Activated naive CD4-positive, alpha-beta T cell treated with anti-CD3 and anti-CD28 coated beads, Interleukin-2, amount 50 U/mL, for 24 hours (primary cell): ENCODE data around the gene TUBA8.
A peak's percentile ranks its signal among the peaks of the same experiment; 100 is the strongest.
"Not testable (repeated sequence)": the region's sequence is repeated elsewhere in the genome, so short reads cannot be mapped to it uniquely, and the experiment has no call there.

Experiments
- H3K27ac Mint-ChIP-seq: one replicate; pipeline ENCODE4 v1.8.0; 2021; ENCODE audit warnings: mild to moderate bottlenecking, mixed read lengths
- H3K27me3 Mint-ChIP-seq: one replicate; pipeline ENCODE4 v1.8.0; 2021; ENCODE audit warnings: mixed read lengths
- H3K36me3 Mint-ChIP-seq: one replicate; pipeline ENCODE4 v1.8.0; 2021; ENCODE audit warnings: mixed read lengths
- H3K4me1 Mint-ChIP-seq: one replicate; pipeline ENCODE4 v1.8.0; 2021; ENCODE audit warnings: mixed read lengths
- H3K4me3 Mint-ChIP-seq: one replicate; pipeline ENCODE4 v1.8.0; 2021; ENCODE audit warnings: mild to moderate bottlenecking, mixed read lengths
- H3K9me3 Mint-ChIP-seq: one replicate; pipeline ENCODE4 v1.8.0; 2021; ENCODE audit warnings: mixed read lengths

TUBA8 gene

GRCh38 chr22:18090286-18090685 lies 20.3 kb upstream of the TUBA8 start:
- Mint-ChIP-seq H3K27me3 (no peaks in the 10 kb centered on the region), H3K27ac (no peak overlapping the region), H3K4me1 (peaks cover 11% of the 10 kb centered on the region), H3K4me3 (no peak overlapping the region), H3K9me3 (no peaks in the 10 kb centered on the region), H3K36me3 (peaks cover 14% of the 10 kb centered on the region)

GRCh38 chr22:18091478-18091877 lies 19.1 kb upstream of the TUBA8 start:
- Mint-ChIP-seq H3K4me1 (peaks cover 16% of the 10 kb centered on the region), H3K9me3 (no peaks in the 10 kb centered on the region), H3K27ac (peak overlapping the region; percentile 51), H3K36me3 (peaks cover 10% of the 10 kb centered on the region), H3K4me3 (no peak overlapping the region), H3K27me3 (no peaks in the 10 kb centered on the region)

- Mint-ChIP-seq H3K9me3 (no peaks in the 10 kb centered on the region), H3K27me3 (no peaks in the 10 kb centered on the region), H3K36me3 (peaks cover 12% of the 10 kb centered on the region), H3K4me3 (no peak overlapping the region), H3K4me1 (peaks cover 22% of the 10 kb centered on the region), H3K27ac (peak overlapping the region; percentile 51)
Measured at GRCh38 chr22:18091916-18092526, 18.6 kb upstream of the TUBA8 start.

GRCh38 chr22:18093661-18094060 lies 16.9 kb upstream of the TUBA8 start:
- no peak overlapping the region for H3K27ac Mint-ChIP-seq
- no peaks in the 10 kb centered on the region for H3K9me3 Mint-ChIP-seq
- H3K27me3 Mint-ChIP-seq: no peaks in the 10 kb centered on the region
- H3K36me3 Mint-ChIP-seq: peaks cover 13% of the 10 kb centered on the region
- no peak overlapping the region for H3K4me3 Mint-ChIP-seq
- H3K4me1 Mint-ChIP-seq: peaks cover 22% of the 10 kb centered on the region

GRCh38 chr22:18095101-18095805 lies 15.4 kb upstream of the TUBA8 start:
- Mint-ChIP-seq H3K27me3 (no peaks in the 10 kb centered on the region), H3K27ac (no peak overlapping the region), H3K4me3 (no peak overlapping the region), H3K9me3 (no peaks in the 10 kb centered on the region), H3K4me1 (peaks cover 18% of the 10 kb centered on the region), H3K36me3 (peaks cover 16% of the 10 kb centered on the region)

- Mint-ChIP-seq H3K36me3 (peaks cover 15% of the 10 kb centered on the region), H3K9me3 (no peaks in the 10 kb centered on the region), H3K27me3 (no peaks in the 10 kb centered on the region), H3K27ac (peak overlapping the region; percentile 5), H3K4me1 (peaks cover 14% of the 10 kb centered on the region), H3K4me3 (no peak overlapping the region)
Measured at GRCh38 chr22:18096823-18097222, 13.8 kb upstream of the TUBA8 start.

- H3K4me1 Mint-ChIP-seq: peaks cover 28% of the 10 kb centered on the region
- H3K4me3 Mint-ChIP-seq: no peak overlapping the region
- H3K36me3 Mint-ChIP-seq: peaks cover 28% of the 10 kb centered on the region
- no peaks in the 10 kb centered on the region for H3K27me3 Mint-ChIP-seq
- peaks cover 4% of the 10 kb centered on the region for H3K9me3 Mint-ChIP-seq
- H3K27ac Mint-ChIP-seq: no peak overlapping the region
Measured at GRCh38 chr22:18100781-18101180, 9.8 kb upstream of the TUBA8 start.

- H3K4me1 Mint-ChIP-seq: peaks cover 23% of the 10 kb centered on the region
- H3K27ac Mint-ChIP-seq: no peak overlapping the region
- peaks cover 6% of the 10 kb centered on the region for H3K9me3 Mint-ChIP-seq
- peaks cover 2% of the 10 kb centered on the region for H3K27me3 Mint-ChIP-seq
- H3K4me3 Mint-ChIP-seq: no peak overlapping the region
- H3K36me3 Mint-ChIP-seq: peaks cover 31% of the 10 kb centered on the region
Measured at GRCh38 chr22:18101536-18101935, 9.1 kb upstream of the TUBA8 start.

- Mint-ChIP-seq H3K36me3 (peaks cover 29% of the 10 kb centered on the region), H3K4me1 (peaks cover 17% of the 10 kb centered on the region), H3K27ac (peak overlapping the region; percentile 30), H3K9me3 (peaks cover 6% of the 10 kb centered on the region), H3K27me3 (peaks cover 5% of the 10 kb centered on the region), H3K4me3 (no peak overlapping the region)
Measured at GRCh38 chr22:18103527-18104269, 6.9 kb upstream of the TUBA8 start.

GRCh38 chr22:18104566-18104965 lies 6.0 kb upstream of the TUBA8 start:
- Mint-ChIP-seq H3K4me3 (no peak overlapping the region), H3K9me3 (peaks cover 6% of the 10 kb centered on the region), H3K36me3 (peaks cover 27% of the 10 kb centered on the region), H3K27me3 (peaks cover 9% of the 10 kb centered on the region), H3K4me1 (peaks cover 21% of the 10 kb centered on the region), H3K27ac (no peak overlapping the region)

- peaks cover 13% of the 10 kb centered on the region for H3K27me3 Mint-ChIP-seq
- H3K27ac Mint-ChIP-seq, H3K4me3 Mint-ChIP-seq, H3K9me3 Mint-ChIP-seq: not testable (repeated sequence)
- H3K36me3 Mint-ChIP-seq: peaks cover 25% of the 10 kb centered on the region
- H3K4me1 Mint-ChIP-seq: peaks cover 31% of the 10 kb centered on the region
Measured at GRCh38 chr22:18105981-18106380, 4.6 kb upstream of the TUBA8 start.

- H3K4me1 Mint-ChIP-seq: peaks cover 31% of the 10 kb centered on the region
- H3K4me3 Mint-ChIP-seq, H3K27ac Mint-ChIP-seq, H3K9me3 Mint-ChIP-seq: not testable (repeated sequence)
- peaks cover 24% of the 10 kb centered on the region for H3K36me3 Mint-ChIP-seq
- peaks cover 13% of the 10 kb centered on the region for H3K27me3 Mint-ChIP-seq
Measured at GRCh38 chr22:18106550-18107341, 3.9 kb upstream of the TUBA8 start.

GRCh38 chr22:18108187-18108586 lies 2.4 kb upstream of the TUBA8 start:
- Mint-ChIP-seq H3K4me1 (peaks cover 31% of the 10 kb centered on the region), H3K9me3 (peaks cover 6% of the 10 kb centered on the region), H3K36me3 (peaks cover 20% of the 10 kb centered on the region), H3K27me3 (peaks cover 14% of the 10 kb centered on the region), H3K27ac (no peak overlapping the region), H3K4me3 (no peak overlapping the region)

- Mint-ChIP-seq H3K4me3 (peak overlapping the region; percentile 69), H3K27ac (peak overlapping the region; percentile 6), H3K9me3 (peaks cover 6% of the 10 kb centered on the region), H3K4me1 (peaks cover 30% of the 10 kb centered on the region), H3K36me3 (peaks cover 16% of the 10 kb centered on the region), H3K27me3 (peaks cover 14% of the 10 kb centered on the region)
Measured at GRCh38 chr22:18109410-18110193, 1.0 kb upstream of the TUBA8 start.
